Heart right ventricle (tissue), 16 donors: ENCODE results near the gene MYH16. TPM values are rescaled to one million over a fixed set of nuclear protein-coding genes. Genes with fewer than 3 reads are reported as not detected.
A peak's percentile ranks its signal among the peaks of the same experiment; 100 is the strongest.
"Not testable (repeated sequence)": the region's sequence is repeated elsewhere in the genome, so short reads cannot be mapped to it uniquely, and the experiment has no call there.

Experiments
- ATAC-seq, 8 donors: fragments of 200-7000 bp; cut with Tn5 transposase; one replicate each; pipeline ENCODE4 v1.9.1; 2020; ENCODE audit warnings: mild to moderate bottlenecking in 8 of 8, moderate library complexity in 8 of 8, moderate number of reproducible peaks in 1 of 8
- DNase-seq, 2 donors: peaks; one replicate each; pipeline ENCODE4 v3.0.0-alpha.2; 2020
- H3K27ac ChIP-seq, 10 donors: fragments of 200-600 bp; sonication (generic) in 2 of 10; one replicate each; pipeline versions ENCODE4 v1.5.0 to v1.8.0; 2020 to 2022; ENCODE audit warnings: mild to moderate bottlenecking in 3 of 10
- H3K27me3 ChIP-seq, 7 donors: fragments of 200-600 bp; one replicate each; pipeline ENCODE4 v1.8.0; 2021 to 2022; ENCODE audit warnings: mild to moderate bottlenecking in 2 of 7
- H3K36me3 ChIP-seq, 9 donors: fragments of 200-600 bp; sonication (generic) in 1 of 9; one replicate each; pipeline versions ENCODE4 v1.5.0 to v1.8.0; 2020 to 2022; ENCODE audit warnings: mild to moderate bottlenecking in 2 of 9
- H3K4me1 ChIP-seq, 9 donors: fragments of 200-600 bp; sonication (generic) in 1 of 9; one replicate each; pipeline versions ENCODE4 v1.5.0 to v1.8.0; 2020 to 2022; ENCODE audit warnings: mild to moderate bottlenecking in 4 of 9
- H3K4me3 ChIP-seq, 10 donors: fragments of 200-600 bp; sonication (generic) in 2 of 10; one replicate each; pipeline versions ENCODE4 v1.5.0 to v1.8.0; 2020 to 2022; ENCODE audit warnings: mild to moderate bottlenecking in 7 of 10, moderate library complexity in 2 of 10
- H3K9me3 ChIP-seq, 11 donors: fragments of 200-600 bp in 10 of 11; sonication (generic) in 2 of 11; one replicate each; pipeline versions ENCODE4 v1.5.0 to v1.8.0; 2013 to 2022; ENCODE audit warnings: mild to moderate bottlenecking in 2 of 11, control low read depth in 1 of 11, moderate library complexity in 1 of 11
- CTCF ChIP-seq, 9 donors: fragments of 200-600 bp; sonication (generic) in 2 of 9; IDR thresholded peaks; one replicate each; pipeline versions ENCODE4 v1.5.0 to v1.8.0; 2021 to 2022; ENCODE audit warnings: antibody characterized with exemption in 9 of 9, mild to moderate bottlenecking in 5 of 9, moderate library complexity in 1 of 9
- WGBS, 2 donors: extraction: QIAGEN DNeasy Blood & Tissue Kit; methylation state at CpG; one replicate each; pipeline ENCODE4 v1.1.7; 2013; ENCODE audit warnings: inconsistent platforms in 1 of 2; 5-methylcytosine and 5-hydroxymethylcytosine counted together
- intact Hi-C, 10 donors: fragments of 100-400 bp; cut with DNase I; formaldehyde crosslinking; loops; one replicate each; pipeline versions ENCODE4 v1.11.1 to v1.14.2; 2022
- polyA plus RNA-seq, 2 donors: library from polyadenylated mRNA; stranded (reverse); fragments of 200-250 nt; gene quantifications; one replicate each; pipeline ENCODE4 v1.2.3, GENCODE V29; 2013
- total RNA-seq, 10 donors: library from RNA; stranded (reverse); fragmentation: NEBNext Ultra II Directional in 3 of 10; extraction: Animal tissue kit (Norgen Biotek cat#: 25700) in 3 of 10; gene quantifications; one replicate each; pipeline versions ENCODE4 v1.2.1 to v1.2.4, GENCODE V29; 2021 to 2023
- donor health status: Arrhythmogenic right ventricular cardiomyopathy.
- donor health status: ischemic (EF 13 %, LVEDD 7.1; RV severe dilation, severe dysfunction).
- donor health status: healthy with polysubstance abuse.
- donor health status: DM: no; HTN: yes; CAD: no.
- donor health status: DM: no; HTN: no; CAD: no.
- donor health status: ischemic (EF 25% LVEDD 6.9; RV normal size, moderate dysfunction).
- donor health status: ischemic (EF 25% LVEDD 5.7; RV mildly dilated, moderate dysfunction).
- donor health status: healthy.
- donor health status: DM: yes; HTN: yes; CAD: no.
- donor health status: Ischemic cardiomyopathy.
- donor health status: ischemic (EF 35%, LVEDD 5.7; RV mildly dilated, moderate dysfunction).
- donor health status: nonischemic (EF 11% LVEDD 7.7; RV severe dilation, severe dysfunction).
- donor health status: DM: yes; HTN: yes; CAD: no.
- donor health status: PGD.
- donor health status: ischemic (EF 29% LVEDD 5.4; RV normal size, mild dysfunction).
- donor health status: nonischemic (EF 23%, LVEDD 6.1; RV moderate dilation, normal function).

Gene MYH16
- total and polyA plus RNA-seq, 12 donors, result not detected

- H3K27ac ChIP-seq, result peak overlapping the region in 9 of 10 donors; percentile 88 to 98 (median 94)
- peak overlapping the region; percentile 75 to 100 (median 90) for H3K4me3 ChIP-seq
- no peaks in the 10 kb centered on the region for H3K27me3 ChIP-seq
- 22 to 27% methylated on average over 14 of the region's 14 CpGs for WGBS, 2 donors
- peak in 4 of 8 donors; percentile 2 to 23 (median 4) for ATAC-seq
- peaks cover 0 to 12% (median 0%) of the 10 kb centered on the region in 9 donors for H3K36me3 ChIP-seq
- no peaks in the 10 kb centered on the region for H3K9me3 ChIP-seq
- no peak for TF ChIP-seq CTCF (IDR thresholded peaks at IDR 0.05)
- DNase-seq, result no peak
- intact Hi-C loops, result loop anchor here in 1 of 10 donors (1.0 kb wide), 1 partner anchor 182 kb away; no protein-coding TSS in a partner anchor
- peaks cover 7 to 62% (median 44%) of the 10 kb centered on the region in 9 donors for H3K4me1 ChIP-seq
Observed at GRCh38 chr7:99325001-99325493, 52.4 kb downstream of the MYH16 start.

- Histone ChIP-seq H3K4me1 (peaks cover 7 to 65% (median 51%) of the 10 kb centered on the region in 9 donors), H3K27ac (peak within 1 kb of the TSS; percentile 73 to 98 (median 93)), H3K36me3 (peaks cover 0 to 16% (median 0%) of the 10 kb centered on the region in 9 donors), H3K4me3 (peak within 1 kb of the TSS; percentile 75 to 100 (median 90)), H3K27me3 (no peaks in the 10 kb centered on the region), H3K9me3 (no peaks in the 10 kb centered on the region)
- intact Hi-C loops, result loop anchor here in 1 of 10 donors (1.0 kb wide), 1 partner anchor 182 kb away; no protein-coding TSS in a partner anchor
- DNase-seq (peak; percentile 90 to 94), ATAC-seq (peak; percentile 95 to 97 (median 96))
- 0 to 1% methylated on average over 82 of the region's 82 CpGs for whole genome bisulfite sequencing, 2 donors
- TF ChIP-seq CTCF (IDR thresholded peaks at IDR 0.05), result peak in 5 of 9 donors; percentile 11 to 38 (median 16)
Observed at GRCh38 chr7:99325592-99326407, 53.2 kb downstream of the MYH16 start, which contains the start of gene ARPC1A. Gene ARPC1A, plus strand, starts transcription at chr7:99325898. Its CDS starts 7,456 bp downstream, at chr7:99333354.

GRCh38 chr7:99326408-99326782 is 53.8 kb downstream of the MYH16 start:
- intact Hi-C loops, result no loop called here
- ATAC-seq, result no peak

GRCh38 chr7:99330314-99330961 is 57.8 kb downstream of the MYH16 start:
- intact Hi-C loops, H3K4me3 ChIP-seq, H3K27me3 ChIP-seq, DNase-seq, H3K9me3 ChIP-seq: not testable (repeated sequence)
- H3K36me3 ChIP-seq, result peaks cover 0 to 45% (median 16%) of the 10 kb centered on the region in 9 donors
- H3K4me1 ChIP-seq, result peaks cover 7 to 73% (median 52%) of the 10 kb centered on the region in 9 donors
- peak overlapping the region in 9 of 10 donors; percentile 23 to 94 (median 66) for H3K27ac ChIP-seq
- 65 to 71% methylated on average over 8 of the region's 8 CpGs for WGBS, 2 donors
- ATAC-seq, result peak in 1 of 8 donors; percentile 49

More at GRCh38 chr7:99326408-99326782, 53.8 kb downstream of the MYH16 start:
- DNase-seq, result no peak
- Histone ChIP-seq H3K9me3 (no peaks in the 10 kb centered on the region), H3K27me3 (no peaks in the 10 kb centered on the region), H3K4me3 (peak overlapping the region; percentile 75 to 100 (median 90)), H3K36me3 (peaks cover 0 to 16% (median 0%) of the 10 kb centered on the region in 9 donors), H3K4me1 (peaks cover 7 to 65% (median 57%) of the 10 kb centered on the region in 9 donors), H3K27ac (peak overlapping the region in 9 of 10 donors; percentile 88 to 98 (median 94))
- TF ChIP-seq CTCF (IDR thresholded peaks at IDR 0.05), result no peak
- WGBS, 2 donors, result 1 to 3% methylated on average over 10 of the region's 10 CpGs
